Measurements from ENCODE around the gene TMEM208. TPM values are rescaled to one million over a fixed set of nuclear protein-coding genes. Genes with fewer than 3 reads are reported as not detected.
A peak's percentile ranks its signal among the peaks of the same experiment; 100 is the strongest.

TMEM208 gene
- total RNA-seq, 2 experiments from 2014 or later = 32.3 to 39.7 TPM

DNA sequence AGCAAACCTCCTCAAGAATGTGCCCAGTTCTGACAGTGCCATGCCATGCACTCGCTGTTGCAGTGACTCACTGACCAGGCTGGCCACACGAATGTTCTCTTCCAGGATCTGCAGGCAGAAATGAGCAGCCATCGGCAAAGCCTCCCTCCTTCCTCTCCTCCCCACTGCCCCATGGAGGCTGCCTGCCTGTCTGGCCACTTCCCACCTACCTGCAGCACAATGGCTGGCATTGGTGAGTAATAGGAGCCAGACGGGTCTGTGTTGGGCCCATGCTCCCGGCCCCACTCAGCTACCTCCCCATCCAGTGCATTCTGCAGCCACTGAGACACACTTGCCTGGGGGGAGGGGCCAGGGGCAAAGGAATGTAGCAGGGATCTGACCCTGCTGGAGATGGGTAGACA is 40.4 kb upstream of the TMEM208 start:
- Mint-ChIP-seq H3K4me3 (no peak overlapping the region), H3K4me1 (peaks cover 18% of the 10 kb centered on the region), H3K36me3 (no peaks in the 10 kb centered on the region), H3K9me3 (ENCODE audit: low read depth) (no peaks in the 10 kb centered on the region), H3K27me3 (peaks cover 18% of the 10 kb centered on the region), H3K27ac (no peak overlapping the region)
- CTCF ChIA-PET = interaction anchor here (1.0 to 4.4 kb wide), 6 partner anchors 13 to 211 kb away, joined by 3 to 52 read pairs (median 17); partner anchors contain the start of genes NOL3 and TMEM208
- ATAC-seq = no peak
- no peak for DNase-seq

DNA sequence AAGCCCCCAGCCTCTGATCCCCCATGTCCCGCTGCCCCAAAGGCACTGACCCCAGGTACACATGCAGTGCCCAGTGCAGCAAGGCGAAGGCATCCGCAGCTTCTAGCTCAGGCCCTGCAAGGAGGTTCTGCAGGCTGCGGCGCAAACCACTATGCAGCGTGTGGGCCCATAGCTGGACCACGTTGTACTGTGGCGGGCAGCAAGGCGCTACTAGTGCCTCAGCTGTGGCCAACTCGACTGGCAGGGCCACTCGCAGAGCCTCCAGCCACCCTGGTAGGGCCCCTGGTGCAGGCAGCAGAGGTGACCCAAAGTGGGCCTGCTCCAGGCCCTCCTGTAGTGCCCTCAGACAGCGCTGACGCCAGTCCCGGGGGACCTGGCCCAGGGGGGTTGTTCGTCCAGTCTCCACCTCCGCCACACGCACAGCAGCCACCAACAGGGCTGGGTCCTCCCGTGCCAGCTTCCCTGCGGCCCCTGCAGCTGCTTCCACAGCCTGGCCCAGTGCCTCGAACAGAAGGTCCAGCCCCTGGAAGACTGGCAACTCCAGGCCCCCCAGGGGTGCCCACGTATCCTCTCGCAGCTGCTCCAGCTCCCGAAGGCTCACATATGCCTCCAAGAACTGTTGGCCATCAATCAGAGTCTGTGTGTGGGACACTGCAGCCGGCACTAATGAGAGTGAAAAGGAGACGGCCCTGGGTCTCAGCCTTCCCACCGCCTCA is 39.6 kb upstream of the TMEM208 start:
- Mint-ChIP-seq H3K4me3 (no peak overlapping the region), H3K9me3 (ENCODE audit: low read depth) (no peaks in the 10 kb centered on the region), H3K27me3 (peaks cover 18% of the 10 kb centered on the region), H3K4me1 (peaks cover 22% of the 10 kb centered on the region), H3K36me3 (no peaks in the 10 kb centered on the region), H3K27ac (no peak overlapping the region)
- ATAC-seq = no peak
- DNase-seq = no peak
- CTCF ChIA-PET = interaction anchor here (1.0 to 3.8 kb wide), 5 partner anchors 13 to 40 kb away, joined by 3 to 14 read pairs (median 6); partner anchors contain the start of genes HSF4, NOL3 and TMEM208

DNA sequence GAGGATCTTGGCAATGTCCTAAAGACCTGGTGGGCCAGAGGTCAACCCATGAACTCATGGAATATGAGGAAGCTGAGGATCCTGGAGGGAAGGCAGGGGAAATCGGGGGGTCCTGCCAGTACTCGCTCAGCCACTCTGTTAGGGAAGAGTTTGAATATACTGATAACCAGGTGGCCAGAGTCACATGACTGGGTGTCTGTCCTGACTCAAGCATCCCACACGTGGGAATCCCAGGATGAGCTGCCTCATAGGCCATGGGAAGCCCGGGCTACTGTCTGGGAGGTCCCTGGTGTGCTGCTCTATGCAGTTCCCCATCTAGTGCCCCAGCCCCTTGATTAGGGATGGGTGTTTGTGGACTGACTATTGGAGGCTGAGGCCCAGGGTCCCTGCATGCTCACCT is 38.6 kb upstream of the TMEM208 start:
- no peak for ATAC-seq
- Mint-ChIP-seq H3K27me3 (peaks cover 18% of the 10 kb centered on the region), H3K4me1 (peaks cover 31% of the 10 kb centered on the region), H3K4me3 (no peak overlapping the region), H3K36me3 (peaks cover 4% of the 10 kb centered on the region), H3K9me3 (ENCODE audit: low read depth) (no peaks in the 10 kb centered on the region), H3K27ac (no peak overlapping the region)
- CTCF ChIA-PET = interaction anchor here (1.2 to 3.8 kb wide), 3 partner anchors 14 to 58 kb away, joined by 3 to 14 read pairs (median 6); partner anchors contain the start of gene NOL3
- no peak for DNase-seq

DNA sequence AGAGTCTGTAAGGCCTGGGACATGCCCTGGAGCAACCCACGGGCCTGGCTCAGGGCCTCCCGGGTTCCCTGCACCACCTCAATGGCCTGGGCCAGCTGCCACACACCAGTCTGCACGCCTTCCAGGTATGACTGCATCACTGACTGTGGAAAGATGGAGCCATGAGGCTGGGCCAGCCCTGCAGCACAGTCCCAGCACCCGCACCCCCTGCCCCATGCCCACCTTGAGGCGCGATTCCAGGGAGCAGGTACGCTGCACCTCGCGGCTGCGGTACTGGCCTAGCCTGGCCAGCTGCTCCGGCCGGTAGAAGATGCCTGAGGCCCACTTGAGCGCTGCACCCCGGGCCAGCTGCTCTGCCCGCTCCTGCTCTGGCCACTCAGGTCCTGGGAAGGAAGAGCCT is 38.1 kb upstream of the TMEM208 start:
- Mint-ChIP-seq H3K36me3 (peaks cover 5% of the 10 kb centered on the region), H3K27ac (no peak overlapping the region), H3K4me1 (peaks cover 36% of the 10 kb centered on the region), H3K9me3 (ENCODE audit: low read depth) (no peaks in the 10 kb centered on the region), H3K27me3 (peaks cover 18% of the 10 kb centered on the region), H3K4me3 (no peak overlapping the region)
- DNase-seq (no peak), ATAC-seq (no peak)
- CTCF ChIA-PET = interaction anchor here (1.2 to 1.6 kb wide), 2 partner anchors 15 to 57 kb away, joined by 3 to 6 read pairs; no protein-coding TSS in a partner anchor

DNA sequence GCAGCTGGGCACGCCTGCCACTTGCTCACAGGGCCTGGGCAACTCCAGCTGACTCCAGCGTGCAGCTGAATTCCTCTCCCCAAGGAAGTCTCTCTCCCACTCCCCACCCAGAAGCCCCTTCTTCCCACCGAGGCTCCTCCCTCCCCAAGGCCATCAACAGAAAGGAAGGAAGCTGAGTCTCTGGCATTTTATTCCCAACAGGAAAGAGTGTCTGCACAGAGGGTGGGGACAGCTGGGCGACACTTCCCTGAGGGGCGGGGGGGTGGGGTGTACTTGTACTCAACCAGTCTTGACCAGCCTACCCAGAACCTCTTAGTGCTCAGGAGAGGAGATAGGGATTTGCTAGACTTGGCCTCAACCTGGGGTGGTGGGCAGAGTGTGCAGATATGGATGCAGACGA is 36.9 kb upstream of the TMEM208 start, which contains the start of gene EXOC3L1:
Gene EXOC3L1 (minus strand): TSS at position 96 of the 400 bp plus-strand sequence. CDS start 460 bp downstream, outside the sequence.
- Mint-ChIP-seq H3K27ac (no peak within 1 kb of the TSS), H3K4me1 (peaks cover 43% of the 10 kb centered on the region), H3K36me3 (peaks cover 16% of the 10 kb centered on the region), H3K4me3 (no peak within 1 kb of the TSS), H3K27me3 (peaks cover 15% of the 10 kb centered on the region), H3K9me3 (ENCODE audit: low read depth) (no peaks in the 10 kb centered on the region)
- CTCF ChIA-PET = interaction anchor here (0.6 to 1.0 kb wide), 2 partner anchors 17 to 35 kb away, joined by 3 read pairs; no protein-coding TSS in a partner anchor
- ATAC-seq = no peak
- no peak for DNase-seq

DNA sequence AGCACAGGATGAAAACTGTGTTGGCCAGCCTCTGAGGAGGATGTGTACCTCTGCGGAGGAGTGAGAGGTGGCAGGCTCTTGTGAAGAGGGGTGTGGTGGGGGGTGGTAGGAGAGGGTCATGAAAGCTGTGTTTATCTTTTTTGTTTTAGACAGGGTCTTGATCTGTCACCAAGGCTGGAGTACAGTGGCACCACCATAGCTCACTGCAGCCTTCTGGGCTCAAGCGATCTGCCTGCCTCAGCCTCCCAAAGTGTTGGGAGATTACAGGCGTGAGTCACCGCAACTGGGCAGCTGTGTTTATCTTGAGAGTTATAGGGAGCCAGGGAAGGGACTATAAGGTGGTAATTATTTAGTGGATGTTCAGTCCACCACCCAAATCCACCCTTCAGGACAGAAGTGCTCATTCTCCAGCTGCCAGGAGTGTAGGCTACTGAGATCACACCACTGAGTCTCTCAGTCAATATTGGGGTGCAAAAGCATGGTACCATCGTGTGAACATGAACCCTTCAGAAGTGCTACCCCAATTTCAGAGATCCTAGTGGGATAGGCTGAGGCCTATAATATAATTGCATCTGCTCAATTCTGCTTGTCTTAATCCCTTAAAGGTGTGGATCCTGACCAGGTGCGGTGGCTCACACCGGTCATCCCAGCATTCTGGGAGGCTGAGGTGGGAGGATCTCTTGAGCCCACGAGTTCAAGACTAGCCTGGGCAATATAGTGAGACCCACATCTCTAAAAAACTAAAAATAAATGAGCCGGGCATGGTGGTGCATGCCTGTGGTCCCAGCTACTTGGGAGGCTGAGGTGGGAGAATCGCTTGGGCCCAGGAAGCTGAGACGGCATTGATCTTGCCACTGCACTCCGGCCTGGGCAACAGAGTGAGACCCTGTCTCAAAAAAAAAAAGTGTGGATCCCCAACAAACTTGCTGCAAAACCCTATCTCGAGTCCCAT is 36.2 kb upstream of the TMEM208 start:
- H3K27ac Mint-ChIP-seq = no peak overlapping the region
- no peak for ATAC-seq

DNA sequence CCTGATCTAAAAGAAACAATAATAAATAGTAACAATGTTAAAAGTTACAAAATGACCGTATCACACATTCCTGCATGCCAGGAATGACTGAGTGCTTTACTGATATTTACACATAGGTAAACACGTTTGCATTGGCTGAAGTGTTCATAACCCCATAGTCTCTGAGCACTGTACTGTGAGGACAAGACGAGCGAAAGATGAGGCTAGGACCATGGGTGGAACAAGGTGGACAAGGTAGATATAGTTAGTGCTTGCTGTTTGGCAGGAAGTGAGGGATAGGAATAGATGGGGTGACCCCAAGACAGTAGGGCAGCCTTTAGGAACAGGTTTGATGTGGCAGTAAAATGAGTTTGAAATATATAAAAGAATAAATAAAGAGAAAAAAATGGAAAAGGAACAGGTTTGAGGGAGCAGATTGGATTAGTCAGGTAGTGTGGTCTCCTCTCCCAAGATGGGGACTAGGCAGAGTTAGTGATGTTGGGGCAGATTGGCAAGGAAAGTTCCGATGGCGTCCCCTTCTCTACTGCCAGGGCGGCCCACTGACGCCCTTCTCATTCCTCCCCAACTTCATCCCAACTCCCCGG is 35.4 kb upstream of the TMEM208 start:
- H3K36me3 Mint-ChIP-seq = peaks cover 28% of the 10 kb centered on the region
- H3K27me3 Mint-ChIP-seq = peaks cover 1% of the 10 kb centered on the region
- no peak for DNase-seq
- peak overlapping the region; percentile 89 for H3K27ac Mint-ChIP-seq
- peaks cover 46% of the 10 kb centered on the region for H3K4me1 Mint-ChIP-seq
- peak; percentile 4 for ATAC-seq
- H3K4me3 Mint-ChIP-seq = peak overlapping the region; percentile 98
- CTCF ChIA-PET = interaction anchor here (1.0 to 4.0 kb wide), 3 partner anchors 35 to 87 kb away, joined by 3 to 25 read pairs (median 9); partner anchors contain the start of genes FHOD1 and TMEM208
- no peaks in the 10 kb centered on the region for H3K9me3 Mint-ChIP-seq (ENCODE audit: low read depth)

More for the DNA sequence above, 36.2 kb upstream of the TMEM208 start:
- DNase-seq = no peak
- Mint-ChIP-seq H3K27me3 (peaks cover 8% of the 10 kb centered on the region), H3K9me3 (ENCODE audit: low read depth) (no peaks in the 10 kb centered on the region), H3K36me3 (peaks cover 21% of the 10 kb centered on the region), H3K4me1 (peaks cover 42% of the 10 kb centered on the region), H3K4me3 (no peak overlapping the region)
- CTCF ChIA-PET = interaction anchor here (0.6 to 1.0 kb wide), 2 partner anchors 17 to 36 kb away, joined by 3 read pairs; no protein-coding TSS in a partner anchor

DNA sequence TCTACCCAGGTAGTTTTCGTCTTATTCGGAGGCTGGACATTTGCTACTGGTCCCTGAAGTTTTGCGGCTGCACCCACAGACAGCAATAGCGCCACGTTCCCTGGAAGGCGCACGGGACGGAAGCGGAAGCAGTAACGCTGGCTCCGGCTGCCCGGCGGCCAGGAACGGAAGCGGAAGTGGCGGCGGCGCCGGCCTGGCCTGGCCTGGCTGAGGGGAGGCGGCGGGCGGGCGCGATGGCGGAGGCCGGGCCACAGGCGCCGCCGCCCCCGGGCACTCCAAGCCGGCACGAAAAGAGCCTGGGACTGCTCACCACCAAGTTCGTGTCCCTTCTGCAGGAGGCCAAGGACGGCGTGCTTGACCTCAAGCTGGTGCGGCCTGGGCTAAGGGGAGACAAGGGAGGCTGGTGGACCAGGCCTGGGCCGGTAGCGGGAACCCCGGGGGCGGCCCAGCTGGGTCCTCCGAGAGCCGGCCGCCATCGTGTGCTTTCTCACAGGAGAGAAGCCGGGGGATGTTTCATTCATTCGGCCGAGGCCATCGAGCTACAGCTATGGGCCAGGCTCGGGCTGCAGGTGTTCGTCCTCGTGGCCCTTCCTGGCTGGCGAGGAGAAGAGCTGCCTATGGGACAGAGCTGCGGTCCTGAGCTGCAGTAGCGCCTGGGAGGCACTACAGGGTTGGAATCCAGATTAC is 34.8 kb upstream of the TMEM208 start, which contains the start of gene E2F4:
Gene E2F4 (plus strand): TSS at position 161 of the 687 bp plus-strand sequence. CDS start 73 bp downstream, at position 234.
- no peaks in the 10 kb centered on the region for H3K27me3 Mint-ChIP-seq
- H3K4me1 Mint-ChIP-seq = peaks cover 52% of the 10 kb centered on the region
- H3K27ac Mint-ChIP-seq = peak within 1 kb of the TSS; percentile 89
- peaks cover 34% of the 10 kb centered on the region for H3K36me3 Mint-ChIP-seq
- ATAC-seq = peak; percentile 92
- DNase-seq = peak; percentile 93
- CTCF ChIA-PET = interaction anchor here (1.0 to 4.0 kb wide), 13 partner anchors 8 to 362 kb away, joined by 3 to 25 read pairs (median 4); partner anchors contain the start of genes CES3, FHOD1, MATCAP1 and NAE1
- no peaks in the 10 kb centered on the region for H3K9me3 Mint-ChIP-seq (ENCODE audit: low read depth)
- H3K4me3 Mint-ChIP-seq = peak within 1 kb of the TSS; percentile 98

DNA sequence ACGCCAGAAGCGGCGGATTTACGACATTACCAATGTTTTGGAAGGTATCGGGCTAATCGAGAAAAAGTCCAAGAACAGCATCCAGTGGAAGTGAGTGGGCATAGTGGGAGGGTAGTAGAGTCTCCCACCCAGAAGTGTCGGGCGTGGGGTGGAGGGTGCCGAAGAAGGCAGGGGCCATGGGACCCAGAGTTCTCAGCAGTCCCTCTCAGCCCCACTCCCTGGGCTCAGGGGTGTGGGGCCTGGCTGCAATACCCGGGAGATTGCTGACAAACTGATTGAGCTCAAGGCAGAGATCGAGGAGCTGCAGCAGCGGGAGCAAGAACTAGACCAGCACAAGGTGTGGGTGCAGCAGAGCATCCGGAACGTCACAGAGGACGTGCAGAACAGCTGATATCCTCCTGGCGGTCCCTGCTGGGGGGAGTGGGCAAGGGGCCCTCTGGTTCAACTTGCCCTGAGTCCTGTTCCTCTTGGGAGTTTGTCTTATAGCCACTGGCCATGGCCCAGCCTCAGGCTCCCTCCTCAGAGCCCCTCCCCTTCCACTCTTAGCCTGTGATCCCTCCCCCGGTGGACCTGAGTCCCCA is 34.1 kb upstream of the TMEM208 start:
- no peaks in the 10 kb centered on the region for H3K9me3 Mint-ChIP-seq (ENCODE audit: low read depth)
- peaks cover 38% of the 10 kb centered on the region for H3K36me3 Mint-ChIP-seq
- H3K4me3 Mint-ChIP-seq = peak overlapping the region; percentile 98
- H3K27ac Mint-ChIP-seq = peak overlapping the region; percentile 89
- CTCF ChIA-PET = interaction anchor here (1.0 to 4.0 kb wide), 14 partner anchors 8 to 362 kb away, joined by 3 to 25 read pairs (median 4); partner anchors contain the start of genes CES3, FBXL8, FHOD1 and MATCAP1
- peaks cover 52% of the 10 kb centered on the region for H3K4me1 Mint-ChIP-seq
- peak; percentile 70 for DNase-seq
- ATAC-seq = peak; percentile 41
- no peaks in the 10 kb centered on the region for H3K27me3 Mint-ChIP-seq

DNA sequence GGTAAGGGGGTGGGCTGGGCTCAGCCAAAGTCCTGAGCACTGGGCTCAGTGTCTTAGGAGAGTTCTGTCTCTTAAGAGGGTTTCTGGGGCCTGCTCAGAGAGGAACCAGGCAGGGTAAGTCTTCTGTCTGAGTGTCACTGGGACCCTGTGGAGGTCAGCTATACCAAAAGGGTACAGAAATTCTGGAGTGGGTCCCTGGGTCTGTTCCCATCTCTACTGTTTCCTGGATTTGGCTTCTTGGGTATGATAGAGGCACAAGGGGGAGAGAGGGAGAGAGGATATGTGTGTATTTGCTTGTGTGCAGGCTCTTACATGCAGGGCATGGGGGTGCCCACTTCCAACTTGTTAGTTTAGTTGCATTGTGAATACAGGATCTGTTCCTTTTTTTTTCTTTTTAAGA is 33.4 kb upstream of the TMEM208 start:
- peak overlapping the region; percentile 98 for H3K4me3 Mint-ChIP-seq
- H3K9me3 Mint-ChIP-seq (ENCODE audit: low read depth) = no peaks in the 10 kb centered on the region
- H3K27me3 Mint-ChIP-seq = no peaks in the 10 kb centered on the region
- ATAC-seq (no peak), DNase-seq (no peak)
- H3K36me3 Mint-ChIP-seq = peaks cover 41% of the 10 kb centered on the region
- peaks cover 52% of the 10 kb centered on the region for H3K4me1 Mint-ChIP-seq
- CTCF ChIA-PET = interaction anchor here (1.0 to 4.0 kb wide), 13 partner anchors 9 to 363 kb away, joined by 3 to 25 read pairs (median 4); partner anchors contain the start of genes CES3, FBXL8, FHOD1 and MATCAP1
- peak overlapping the region; percentile 89 for H3K27ac Mint-ChIP-seq

DNA sequence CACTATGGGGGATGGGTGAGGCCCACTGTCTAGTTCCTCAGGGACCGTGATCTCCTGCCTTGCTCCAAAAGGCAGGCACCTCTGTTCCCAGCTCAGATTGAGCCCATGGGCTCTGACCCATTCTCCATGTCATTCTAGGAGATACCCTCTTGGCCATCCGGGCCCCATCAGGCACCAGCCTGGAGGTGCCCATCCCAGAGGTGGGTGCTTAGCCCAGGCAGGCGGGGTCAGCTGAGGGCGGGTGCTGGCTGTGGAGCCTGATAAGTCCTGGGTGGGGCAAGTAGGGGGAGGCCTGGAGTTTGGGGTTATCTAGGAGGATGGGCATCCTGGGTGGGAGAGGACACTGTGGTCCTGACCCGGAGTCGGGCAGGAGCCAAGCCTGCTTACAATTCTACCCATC is 32.7 kb upstream of the TMEM208 start:
- Mint-ChIP-seq H3K4me3 (peak overlapping the region; percentile 98), H3K36me3 (peaks cover 41% of the 10 kb centered on the region), H3K27me3 (no peaks in the 10 kb centered on the region), H3K4me1 (peaks cover 52% of the 10 kb centered on the region), H3K9me3 (ENCODE audit: low read depth) (no peaks in the 10 kb centered on the region), H3K27ac (peak overlapping the region; percentile 89)
- CTCF ChIA-PET = interaction anchor here (1.0 to 4.0 kb wide), 5 partner anchors 9 to 52 kb away, joined by 3 to 25 read pairs (median 3); partner anchors contain the start of gene FHOD1
- ATAC-seq = no peak
- no peak for DNase-seq

Measured in activated CD8-positive, alpha-beta memory T cell treated with anti-CD3 and anti-CD28 coated beads, Interleukin-2, amount 10 ng/mL, durations not matched to agents 7 days and 5 days (primary cell).